T-helper 17 cell (primary cell): ENCODE data around the gene PDZK1. TPM values are rescaled to one million over a fixed set of nuclear protein-coding genes. Genes with fewer than 3 reads are reported as not detected.
"Not testable (repeated sequence)": the region's sequence is repeated elsewhere in the genome, so short reads cannot be mapped to it uniquely, and the experiment has no call there.

Experiments
- ATAC-seq: fragments of 150-1000 bp; cut with Tn5 transposase; 2 replicates; pipeline ENCODE4 v1.10.0; 2021; ENCODE audit warnings: mild to moderate bottlenecking, moderate library complexity
- DNase-seq, 3 donors: peaks; one replicate each; pipeline versions ENCODE4 v3.0.0 to v3.0.0-alpha.2; 2020 to 2021
- H3K9me3 ChIP-seq: one replicate; pipeline ENCODE4 v1.7.0; 2013; ENCODE audit warnings: low read length, mild to moderate bottlenecking; ENCODE audit not compliant: control insufficient read depth, poor library complexity, severe bottlenecking
- H3K27ac Mint-ChIP-seq: one replicate; pipeline ENCODE4 v1.8.0; 2022; ENCODE audit warnings: mild to moderate bottlenecking, moderate library complexity, mixed read lengths
- H3K27me3 Mint-ChIP-seq: one replicate; pipeline ENCODE4 v1.8.0; 2022; ENCODE audit warnings: mixed read lengths
- H3K36me3 Mint-ChIP-seq: one replicate; pipeline ENCODE4 v1.8.0; 2022; ENCODE audit warnings: low read depth, mixed read lengths
- H3K4me1 Mint-ChIP-seq: one replicate; pipeline ENCODE4 v1.8.0; 2022; ENCODE audit warnings: mild to moderate bottlenecking, mixed read lengths
- H3K4me3 Mint-ChIP-seq: one replicate; pipeline ENCODE4 v1.8.0; 2022; ENCODE audit warnings: mild to moderate bottlenecking, moderate library complexity, mixed read lengths
- total RNA-seq, 4 donors: library from RNA in 2 of 4; stranded (reverse) in 2 of 4; gene quantifications; one replicate each; pipeline ENCODE4 v1.2.3 and lab custom pipeline; 2022 to 2026

PDZK1 gene
- total RNA-seq, 2 donors from 2014 or later = 0.55 TPM; not detected in 1

DNA sequence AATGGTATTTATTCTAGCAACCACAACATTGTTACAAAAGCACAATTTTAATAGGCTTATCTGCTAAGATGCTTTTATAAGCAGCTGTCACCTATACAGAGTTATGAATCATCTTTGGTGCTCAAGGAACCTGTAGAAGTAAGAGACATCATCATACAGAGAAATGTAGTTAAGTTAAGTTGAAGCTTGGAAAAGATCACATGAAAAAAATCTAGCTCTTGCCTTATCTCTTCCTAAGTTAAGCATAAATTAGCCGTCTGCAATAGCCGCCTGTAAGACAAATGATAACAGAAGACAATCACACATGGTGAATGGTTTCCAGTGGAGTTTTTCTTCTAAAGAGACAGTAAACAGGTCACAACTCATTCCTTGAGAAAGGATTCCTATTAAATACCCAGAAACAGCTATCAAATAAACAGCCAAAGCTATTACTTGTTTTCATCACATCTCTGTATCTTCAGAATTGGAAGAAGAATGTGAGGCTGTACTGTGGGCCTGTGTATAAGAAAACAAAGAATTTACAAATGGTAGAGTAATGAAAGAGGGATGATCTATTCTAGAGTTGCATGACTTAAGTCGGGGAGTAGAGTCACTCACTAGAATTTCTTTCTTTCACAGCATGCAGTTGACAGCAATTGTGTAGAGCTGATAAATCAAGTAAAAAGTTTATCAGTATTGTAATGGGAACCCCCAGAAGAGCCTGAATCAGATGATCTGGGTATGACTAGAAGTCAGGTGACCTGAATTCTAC, 36.0 kb downstream of the PDZK1 start:
- H3K9me3 ChIP-seq, H3K27ac Mint-ChIP-seq, DNase-seq, H3K4me3 Mint-ChIP-seq, ATAC-seq, H3K4me1 Mint-ChIP-seq, H3K27me3 Mint-ChIP-seq, H3K36me3 Mint-ChIP-seq: not testable (repeated sequence)

DNA sequence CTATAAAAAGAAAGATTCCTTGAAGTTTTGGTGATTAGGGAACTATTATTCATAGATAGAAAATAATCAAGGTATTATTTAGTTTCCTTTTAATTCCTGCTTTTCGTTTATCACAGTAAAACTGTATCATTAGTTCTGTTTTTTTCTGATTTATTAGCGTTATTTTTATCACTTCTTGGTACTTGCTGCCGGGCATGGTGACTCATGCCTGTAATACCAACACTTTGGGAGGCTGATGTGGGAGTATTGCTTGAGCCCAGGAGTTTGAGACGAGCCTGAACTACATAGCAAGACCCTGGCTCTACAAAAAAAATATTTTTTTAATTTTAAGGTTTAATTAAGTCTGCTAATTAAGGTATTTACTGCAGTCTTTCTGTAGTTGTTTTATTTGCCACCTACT, 42.2 kb downstream of the PDZK1 start:
- ATAC-seq, H3K9me3 ChIP-seq, H3K4me1 Mint-ChIP-seq, H3K27ac Mint-ChIP-seq, DNase-seq, H3K27me3 Mint-ChIP-seq, H3K36me3 Mint-ChIP-seq, H3K4me3 Mint-ChIP-seq: not testable (repeated sequence)

DNA sequence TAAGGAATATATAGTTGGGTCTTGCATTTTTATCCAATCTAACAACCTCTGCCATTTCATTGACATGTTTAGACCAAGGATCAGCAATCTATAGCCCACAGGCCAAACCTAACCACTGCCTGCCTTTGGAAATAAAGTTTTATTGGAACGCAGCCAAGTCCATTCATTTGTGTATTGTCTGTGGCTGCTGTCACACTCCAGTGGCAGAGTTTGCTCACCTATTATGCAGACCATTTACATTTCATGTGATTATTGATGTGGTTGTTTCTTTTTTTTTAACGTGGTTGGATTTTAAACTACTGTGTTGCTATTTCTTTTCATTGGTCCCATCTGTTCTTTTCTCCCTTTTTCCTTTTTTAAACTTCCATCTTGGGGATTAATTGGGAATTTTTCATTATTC, 44.7 kb downstream of the PDZK1 start:
- H3K27me3 Mint-ChIP-seq = not testable (repeated sequence)

DNA sequence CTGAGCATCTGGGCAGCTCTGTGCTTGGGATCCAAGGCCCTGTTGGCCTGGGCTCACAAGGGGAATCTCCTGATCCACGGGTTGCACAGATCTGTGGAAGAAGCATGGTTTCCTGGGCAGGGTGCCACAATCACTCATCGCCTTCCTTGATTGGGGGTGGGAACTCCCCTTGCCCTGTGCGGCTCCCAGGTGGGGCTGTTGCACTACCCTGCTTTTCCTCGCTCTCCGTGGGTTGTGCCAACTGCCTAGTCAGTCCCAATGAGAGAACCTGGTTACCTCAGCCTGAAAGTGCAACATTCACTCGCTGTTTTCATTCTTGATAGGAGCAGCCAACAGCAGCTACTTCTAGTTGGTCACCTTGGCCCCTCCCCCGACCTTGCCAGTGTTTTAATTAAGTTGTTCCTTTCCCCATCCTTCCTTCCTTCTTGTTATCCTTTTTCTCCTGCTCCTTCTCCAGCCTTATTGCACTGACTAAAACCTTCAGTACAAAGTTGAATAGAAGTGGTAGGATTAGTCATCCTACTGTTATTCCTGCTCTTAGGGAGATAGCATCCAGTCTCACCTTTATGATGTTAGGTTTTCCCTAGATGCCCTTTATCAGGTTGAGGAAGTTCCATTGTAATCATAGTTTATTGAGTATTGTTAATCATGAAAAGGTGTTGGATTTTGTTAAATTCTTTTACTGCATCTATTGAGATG, 50.8 kb downstream of the PDZK1 start:
- not testable (repeated sequence) for DNase-seq, H3K27ac Mint-ChIP-seq, H3K36me3 Mint-ChIP-seq, H3K27me3 Mint-ChIP-seq, H3K4me3 Mint-ChIP-seq, H3K4me1 Mint-ChIP-seq, ATAC-seq, H3K9me3 ChIP-seq

More for the DNA sequence above, 44.7 kb downstream of the PDZK1 start:
- H3K4me3 Mint-ChIP-seq, H3K9me3 ChIP-seq, H3K36me3 Mint-ChIP-seq, ATAC-seq, H3K4me1 Mint-ChIP-seq, H3K27ac Mint-ChIP-seq, DNase-seq: not testable (repeated sequence)

DNA sequence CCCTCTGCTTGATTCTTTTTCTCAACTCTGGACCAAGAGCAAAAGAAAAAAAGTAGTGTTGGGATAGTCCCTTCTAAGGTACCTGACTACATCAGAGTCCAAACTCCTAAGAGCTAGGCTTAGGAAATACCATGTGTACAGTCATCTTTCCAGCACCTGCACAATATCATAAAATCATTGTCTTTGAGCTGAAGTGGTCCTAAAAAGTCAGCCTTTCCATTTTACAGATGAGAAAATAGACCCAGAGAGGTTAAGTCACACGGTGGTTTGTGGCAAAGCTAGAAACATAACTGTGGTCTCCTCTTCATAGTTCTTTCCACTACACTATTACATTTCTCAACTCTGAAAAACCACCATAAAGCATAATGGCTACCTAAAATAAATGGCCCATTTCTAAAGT, 63.2 kb downstream of the PDZK1 start:
- not testable (repeated sequence) for H3K36me3 Mint-ChIP-seq, H3K4me3 Mint-ChIP-seq, H3K27ac Mint-ChIP-seq, H3K9me3 ChIP-seq, DNase-seq, ATAC-seq, H3K4me1 Mint-ChIP-seq, H3K27me3 Mint-ChIP-seq

DNA sequence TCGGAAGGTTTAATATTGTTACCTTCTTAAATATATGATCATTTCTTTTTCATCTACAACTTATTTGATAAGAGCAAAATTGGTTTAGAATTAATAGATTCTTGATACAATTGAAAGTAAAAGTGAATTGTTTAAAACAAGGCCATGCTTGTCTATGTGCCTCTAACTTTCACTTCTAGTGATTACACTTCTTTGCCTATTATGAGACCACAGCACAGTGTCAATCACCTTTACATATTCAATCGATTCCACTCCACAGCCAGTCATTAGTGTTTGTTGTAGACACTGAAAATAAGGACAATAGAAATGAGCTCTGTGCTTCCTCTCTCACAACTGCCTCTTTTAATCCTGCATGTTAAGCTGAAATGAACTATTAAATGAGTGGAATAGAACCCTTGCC, 65.3 kb downstream of the PDZK1 start:
- not testable (repeated sequence) for H3K4me1 Mint-ChIP-seq, H3K9me3 ChIP-seq, ATAC-seq, H3K4me3 Mint-ChIP-seq, H3K27me3 Mint-ChIP-seq, H3K36me3 Mint-ChIP-seq, H3K27ac Mint-ChIP-seq, DNase-seq

DNA sequence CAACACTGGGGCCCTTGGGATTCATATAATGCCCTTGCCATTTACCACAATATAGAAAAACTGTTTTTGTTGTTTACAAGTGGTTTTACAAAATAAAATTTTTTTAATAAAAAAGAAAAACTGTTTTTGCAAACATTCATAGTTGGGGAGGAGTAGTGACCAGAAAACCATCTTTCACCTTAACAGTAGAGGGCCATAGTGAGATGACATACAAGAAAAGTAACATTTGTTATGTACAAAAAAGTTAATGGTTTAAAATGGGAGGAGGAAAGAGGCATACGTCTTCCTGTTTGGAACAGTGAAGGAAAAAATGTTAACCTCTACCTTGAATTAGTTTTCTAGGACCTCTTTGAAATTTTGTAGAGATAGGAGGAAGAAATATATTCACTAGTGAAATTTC, 70.9 kb downstream of the PDZK1 start:
- not testable (repeated sequence) for ATAC-seq, H3K36me3 Mint-ChIP-seq, H3K27ac Mint-ChIP-seq, H3K4me1 Mint-ChIP-seq, H3K4me3 Mint-ChIP-seq, H3K27me3 Mint-ChIP-seq, H3K9me3 ChIP-seq, DNase-seq

DNA sequence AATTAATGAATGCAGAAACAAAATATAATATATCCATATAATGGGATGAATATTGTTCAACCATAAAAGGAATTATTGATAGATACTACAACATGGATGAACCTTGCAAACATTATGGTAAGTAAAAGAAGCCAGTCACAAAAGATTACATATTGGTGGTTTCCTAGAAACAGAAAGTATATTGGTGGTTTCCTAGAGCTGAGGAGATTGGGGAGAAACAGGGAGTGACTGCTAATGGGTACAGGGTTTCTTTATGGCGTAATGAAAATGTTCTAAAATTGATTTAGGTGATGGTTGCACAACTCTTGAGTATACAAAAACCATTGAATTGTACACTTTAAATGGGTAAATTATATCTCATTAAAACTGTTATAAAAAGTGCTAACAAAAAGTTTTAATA, 85.0 kb downstream of the PDZK1 start:
- DNase-seq, H3K36me3 Mint-ChIP-seq, H3K27me3 Mint-ChIP-seq, H3K4me1 Mint-ChIP-seq, H3K27ac Mint-ChIP-seq, ATAC-seq, H3K4me3 Mint-ChIP-seq, H3K9me3 ChIP-seq: not testable (repeated sequence)

Other genes starting within 250 kb of the PDZK1 start
- 10 to 100 TPM; 30.0 to 32.4 TPM for gene GPR89A, start 99.4 kb downstream of the PDZK1 start, total RNA-seq
- under 1 TPM in 1 of 2 donors, not detected in 1; 0.20 TPM for gene CD160, start 12.1 kb upstream of the PDZK1 start, total RNA-seq
- 10 to 100 TPM; 14.0 to 16.6 TPM for gene RNF115, start 116.7 kb upstream of the PDZK1 start, total RNA-seq
- gene POLR3C, start 116.8 kb upstream of the PDZK1 start, total RNA-seq = 10 to 100 TPM; 19.3 to 25.1 TPM
- 1 to 10 TPM; 2.1 to 2.2 TPM for gene NUDT17, start 138.3 kb upstream of the PDZK1 start, total RNA-seq
- 10 to 100 TPM; 19.0 to 20.0 TPM for gene PIAS3, start 151.7 kb upstream of the PDZK1 start, total RNA-seq
- not detected for gene ANKRD35, start 178.5 kb upstream of the PDZK1 start, total RNA-seq
- 1 to 10 TPM in 1 of 2 donors, under 1 TPM in 1; 0.70 to 1.3 TPM for gene ITGA10, start 202.7 kb upstream of the PDZK1 start, total RNA-seq
- 10 to 100 TPM; 15.7 TPM for gene PEX11B, start 211.3 kb upstream of the PDZK1 start, total RNA-seq
- 100 to 1,000 TPM; 126 to 130 TPM for gene RBM8A, start 220.1 kb upstream of the PDZK1 start, total RNA-seq